SJSA1 (cell line): ENCODE data around the gene GALNT5. TPM values are rescaled to one million over a fixed set of nuclear protein-coding genes. Genes with fewer than 3 reads are reported as not detected.
"Not testable (repeated sequence)": the region's sequence is repeated elsewhere in the genome, so short reads cannot be mapped to it uniquely, and the experiment has no call there.

Source experiments
- DNase-seq, 2 experiments: peaks; one replicate each; pipeline ENCODE4 v3.0.0-alpha.2; 2015 to 2020; ENCODE audit warnings: low spot score in 2 of 2, low read depth in 1 of 2
- H3K27ac ChIP-seq: fragments of 250-450 bp; sonication (Bioruptor Pico); 2 replicates; pipeline ENCODE4 v1.5.1; 2020; ENCODE audit warnings: mild to moderate bottlenecking, moderate library complexity
- H3K27me3 ChIP-seq: fragments of 250-450 bp; sonication (Bioruptor Pico); replicated peaks from 2 replicates; pipeline ENCODE4 v1.5.1; 2020; ENCODE audit warnings: mild to moderate bottlenecking, moderate library complexity
- H3K36me3 ChIP-seq: fragments of 250-450 bp; sonication (Bioruptor Pico); 2 replicates; pipeline ENCODE4 v1.5.1; 2020; ENCODE audit warnings: mild to moderate bottlenecking
- H3K4me1 ChIP-seq: fragments of 250-450 bp; sonication (Bioruptor Pico); replicated peaks from 2 replicates; pipeline ENCODE4 v1.6.1; 2021; ENCODE audit warnings: mild to moderate bottlenecking
- H3K4me3 ChIP-seq: fragments of 250-450 bp; sonication (Bioruptor Pico); 2 replicates; pipeline ENCODE4 v1.5.1; 2020; ENCODE audit warnings: mild to moderate bottlenecking
- H3K9me3 ChIP-seq: fragments of 250-450 bp; sonication (Bioruptor Pico); replicated peaks from 2 replicates; pipeline ENCODE4 v1.5.1; 2020; ENCODE audit warnings: mild to moderate bottlenecking
- total RNA-seq: library from RNA; depleted of rRNA; stranded (reverse); fragments of >200 nt; shearing (Covaris generic); gene quantifications from 2 replicates; pipeline ENCODE4 v1.2.3, GENCODE V29; 2014

The GALNT5 gene
- total RNA-seq, 1 experiment from 2014 or later, result 2.7 TPM

GRCh38 chr2:157334335-157334734 is 76.8 kb downstream of the GALNT5 start:
- Histone ChIP-seq H3K9me3 (no peaks in the 10 kb centered on the region), H3K4me1 (no peaks in the 10 kb centered on the region), H3K36me3 (no peaks in the 10 kb centered on the region), H3K27me3 (no peaks in the 10 kb centered on the region), H3K27ac (no peak overlapping the region), H3K4me3 (no peak overlapping the region)
- no peak for DNase-seq

- Histone ChIP-seq H3K27ac (no peak overlapping the region), H3K27me3 (no peaks in the 10 kb centered on the region), H3K36me3 (no peaks in the 10 kb centered on the region), H3K4me1 (no peaks in the 10 kb centered on the region), H3K9me3 (no peaks in the 10 kb centered on the region), H3K4me3 (no peak overlapping the region)
- no peak for DNase-seq
Measured at GRCh38 chr2:157334797-157335196, 77.3 kb downstream of the GALNT5 start.

- DNase-seq, result peak in 1 of 2 experiments; percentile 40
- H3K36me3 ChIP-seq, result no peaks in the 10 kb centered on the region
- no peaks in the 10 kb centered on the region for H3K27me3 ChIP-seq
- no peak overlapping the region for H3K4me3 ChIP-seq
- no peaks in the 10 kb centered on the region for H3K4me1 ChIP-seq
- H3K27ac ChIP-seq, result no peak overlapping the region
- H3K9me3 ChIP-seq, result no peaks in the 10 kb centered on the region
Measured at GRCh38 chr2:157336137-157337010, 78.9 kb downstream of the GALNT5 start.

GRCh38 chr2:157337978-157338377 is 80.5 kb downstream of the GALNT5 start:
- H3K9me3 ChIP-seq, result no peaks in the 10 kb centered on the region
- no peaks in the 10 kb centered on the region for H3K4me1 ChIP-seq
- no peaks in the 10 kb centered on the region for H3K27me3 ChIP-seq
- no peak overlapping the region for H3K27ac ChIP-seq
- DNase-seq, result no peak
- H3K36me3 ChIP-seq, result no peaks in the 10 kb centered on the region
- no peak overlapping the region for H3K4me3 ChIP-seq

GRCh38 chr2:157339965-157340655 is 82.6 kb downstream of the GALNT5 start:
- no peaks in the 10 kb centered on the region for H3K36me3 ChIP-seq
- no peaks in the 10 kb centered on the region for H3K27me3 ChIP-seq
- H3K27ac ChIP-seq, result no peak overlapping the region
- no peak overlapping the region for H3K4me3 ChIP-seq
- no peaks in the 10 kb centered on the region for H3K4me1 ChIP-seq
- no peak for DNase-seq
- H3K9me3 ChIP-seq, result no peaks in the 10 kb centered on the region

- H3K27me3 ChIP-seq, H3K4me3 ChIP-seq, DNase-seq, H3K9me3 ChIP-seq, H3K36me3 ChIP-seq, H3K27ac ChIP-seq, H3K4me1 ChIP-seq: not testable (repeated sequence)
Measured at GRCh38 chr2:157341381-157341780, 83.9 kb downstream of the GALNT5 start.

- H3K4me1 ChIP-seq, result no peaks in the 10 kb centered on the region
- no peaks in the 10 kb centered on the region for H3K36me3 ChIP-seq
- no peak overlapping the region for H3K27ac ChIP-seq
- no peak for DNase-seq
- H3K27me3 ChIP-seq, result no peaks in the 10 kb centered on the region
- no peak overlapping the region for H3K4me3 ChIP-seq
- peaks cover 2% of the 10 kb centered on the region; the same call in 1 of the 2 replicates for H3K9me3 ChIP-seq
Measured at GRCh38 chr2:157345647-157346389, 88.3 kb downstream of the GALNT5 start.

GRCh38 chr2:157348291-157348921 is 90.9 kb downstream of the GALNT5 start:
- no peak for DNase-seq
- peaks cover 2% of the 10 kb centered on the region; the same call in 1 of the 2 replicates for H3K9me3 ChIP-seq

GRCh38 chr2:157349949-157350515 is 92.5 kb downstream of the GALNT5 start:
- Histone ChIP-seq H3K27ac (no peak overlapping the region), H3K36me3 (no peaks in the 10 kb centered on the region), H3K4me3 (no peak overlapping the region), H3K4me1 (no peaks in the 10 kb centered on the region), H3K9me3 (peaks cover 2% of the 10 kb centered on the region; the same call in 1 of the 2 replicates), H3K27me3 (no peaks in the 10 kb centered on the region)
- no peak for DNase-seq

More at GRCh38 chr2:157348291-157348921, 90.9 kb downstream of the GALNT5 start:
- Histone ChIP-seq H3K4me3 (no peak overlapping the region), H3K36me3 (no peaks in the 10 kb centered on the region), H3K4me1 (no peaks in the 10 kb centered on the region), H3K27ac (no peak overlapping the region), H3K27me3 (no peaks in the 10 kb centered on the region)

- peaks cover 6% of the 10 kb centered on the region; the same call in 1 of the 2 replicates for H3K4me1 ChIP-seq
- peak in 1 of 2 experiments; percentile 19 for DNase-seq
- no peak overlapping the region for H3K4me3 ChIP-seq
- no peak overlapping the region for H3K27ac ChIP-seq
- no peaks in the 10 kb centered on the region for H3K36me3 ChIP-seq
- H3K9me3 ChIP-seq, result no peaks in the 10 kb centered on the region; the same call in 1 of the 2 replicates
- H3K27me3 ChIP-seq, result no peaks in the 10 kb centered on the region
Measured at GRCh38 chr2:157355618-157356017, 98.1 kb downstream of the GALNT5 start.

GRCh38 chr2:157359628-157360027 is 102.1 kb downstream of the GALNT5 start:
- H3K27ac ChIP-seq, result no peak overlapping the region
- no peaks in the 10 kb centered on the region for H3K27me3 ChIP-seq
- H3K4me1 ChIP-seq, result peaks cover 6% of the 10 kb centered on the region; the same call in 1 of the 2 replicates
- no peak overlapping the region for H3K4me3 ChIP-seq
- DNase-seq, result no peak
- H3K36me3 ChIP-seq, result no peaks in the 10 kb centered on the region
- H3K9me3 ChIP-seq, result no peaks in the 10 kb centered on the region; the same call in 1 of the 2 replicates

- DNase-seq, result no peak
- Histone ChIP-seq H3K4me1 (no peaks in the 10 kb centered on the region), H3K27me3 (no peaks in the 10 kb centered on the region), H3K36me3 (no peaks in the 10 kb centered on the region), H3K4me3 (no peak overlapping the region), H3K9me3 (no peaks in the 10 kb centered on the region; the same call in 1 of the 2 replicates), H3K27ac (no peak overlapping the region)
Measured at GRCh38 chr2:157361526-157361925, 104.0 kb downstream of the GALNT5 start.

- Histone ChIP-seq H3K4me3 (no peak overlapping the region), H3K4me1 (no peaks in the 10 kb centered on the region), H3K36me3 (no peaks in the 10 kb centered on the region), H3K27ac (no peak overlapping the region), H3K27me3 (no peaks in the 10 kb centered on the region), H3K9me3 (no peaks in the 10 kb centered on the region; the same call in 1 of the 2 replicates)
- DNase-seq, result no peak
Measured at GRCh38 chr2:157362627-157363026, 105.1 kb downstream of the GALNT5 start.
